NCI-H1092 (cell line): ENCODE data around the gene NSDHL.
"Not testable (repeated sequence)": the region's sequence is repeated elsewhere in the genome, so short reads cannot be mapped to it uniquely, and the experiment has no call there.

Experiments used
- DNase-seq: peaks from one replicate; lab custom pipeline; 2025; lab: John Stamatoyannopoulos, UW

Gene NSDHL

DNA sequence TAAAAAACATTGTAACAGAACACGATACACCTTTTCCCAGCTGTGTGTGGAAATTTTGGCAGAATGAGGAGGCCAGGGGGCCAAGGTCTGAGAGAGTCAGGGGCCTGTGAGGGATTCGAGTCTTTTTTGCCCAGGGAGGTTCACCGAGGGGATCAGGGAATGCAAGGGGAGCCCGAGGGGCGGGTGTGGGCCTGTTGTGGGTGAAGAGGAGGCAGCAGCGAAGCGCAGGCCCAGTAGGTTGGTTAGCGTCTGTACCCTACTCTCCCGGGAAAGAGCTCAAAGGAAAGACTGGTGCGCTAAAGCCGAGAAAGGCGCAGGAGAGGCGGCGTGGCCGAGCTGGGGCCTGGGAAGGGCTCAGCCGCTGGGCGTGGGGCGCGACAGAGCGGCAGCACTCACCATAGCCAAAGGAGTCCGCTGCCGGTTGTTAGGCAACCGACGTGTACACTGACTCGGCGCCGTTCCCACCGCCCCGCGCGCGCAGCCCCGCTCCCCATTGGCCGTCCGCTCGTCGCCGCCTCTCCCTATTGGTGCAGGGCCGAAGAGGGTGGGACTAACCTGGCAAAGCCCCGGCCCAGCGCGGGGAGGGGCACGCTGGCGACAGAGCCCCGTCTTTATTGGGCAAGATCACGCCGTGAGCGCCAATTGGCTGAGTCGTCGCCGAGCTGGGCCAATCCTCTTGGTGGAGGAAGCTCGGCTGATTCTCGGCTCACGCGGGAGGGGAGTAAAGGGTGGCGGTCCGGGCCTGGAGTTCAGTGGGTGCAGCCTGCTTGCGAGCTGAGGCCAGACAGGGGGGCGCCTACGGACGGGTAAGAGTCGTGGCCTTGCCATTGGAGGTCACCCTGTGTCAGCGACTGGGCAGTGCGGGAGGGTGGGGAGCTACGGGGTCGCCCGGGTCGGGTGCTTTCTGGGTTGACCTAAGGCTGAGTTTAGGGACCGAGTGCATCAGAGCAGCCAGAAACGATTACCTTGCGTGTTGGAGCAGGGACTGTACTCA is at the start of gene NSDHL, which contains the start of gene CETN2:
NSDHL (plus strand) TSS at position 752 of the 994 bp plus-strand sequence. CDS start 15,262 bp downstream, outside the sequence.
CETN2 (minus strand) TSS at position 446 of the 994 bp plus-strand sequence; CDS start at position 399, 47 bp downstream.
- DNase-seq: peak; percentile 96

DNA sequence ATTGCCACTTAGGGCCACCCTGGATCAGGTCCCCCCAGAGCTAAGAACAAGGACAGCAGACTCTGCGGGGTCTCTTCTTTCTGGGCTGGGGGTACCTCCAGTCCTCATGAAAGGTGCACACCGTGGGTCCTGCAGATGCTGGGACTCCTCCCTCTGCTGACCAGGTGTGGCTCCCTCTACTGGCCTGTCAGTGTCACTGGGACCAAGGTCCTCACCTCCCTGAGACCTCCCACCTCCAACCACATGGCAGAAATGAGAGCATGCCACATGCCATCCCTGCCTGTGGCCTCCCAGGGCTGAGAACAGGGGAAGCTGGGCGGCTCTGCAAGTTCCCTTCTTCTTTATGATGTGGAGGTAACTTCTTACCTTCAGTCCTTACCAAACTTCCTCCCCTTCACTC is 43.8 kb upstream of the NSDHL start:
- not testable (repeated sequence) for DNase-seq

DNA sequence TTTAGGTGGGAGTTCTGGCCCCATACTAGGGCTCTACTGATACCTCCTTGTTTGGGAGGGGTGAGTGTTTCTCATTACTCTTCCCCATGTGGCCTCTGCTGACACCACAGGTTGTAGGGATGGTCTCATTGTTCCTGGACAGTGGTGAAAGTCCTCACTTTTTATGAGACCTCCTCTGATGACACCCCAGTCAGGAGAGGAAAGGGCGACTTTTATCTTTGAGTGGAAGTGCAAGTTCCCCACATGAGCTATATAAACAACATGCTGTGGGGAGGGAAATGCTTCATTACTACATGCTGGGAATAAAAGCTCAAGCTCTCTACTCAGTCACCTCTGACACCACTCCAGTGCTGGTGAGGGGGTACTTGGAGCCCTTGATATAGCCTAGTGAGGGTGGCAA is 31.9 kb upstream of the NSDHL start:
- no peak for DNase-seq

DNA sequence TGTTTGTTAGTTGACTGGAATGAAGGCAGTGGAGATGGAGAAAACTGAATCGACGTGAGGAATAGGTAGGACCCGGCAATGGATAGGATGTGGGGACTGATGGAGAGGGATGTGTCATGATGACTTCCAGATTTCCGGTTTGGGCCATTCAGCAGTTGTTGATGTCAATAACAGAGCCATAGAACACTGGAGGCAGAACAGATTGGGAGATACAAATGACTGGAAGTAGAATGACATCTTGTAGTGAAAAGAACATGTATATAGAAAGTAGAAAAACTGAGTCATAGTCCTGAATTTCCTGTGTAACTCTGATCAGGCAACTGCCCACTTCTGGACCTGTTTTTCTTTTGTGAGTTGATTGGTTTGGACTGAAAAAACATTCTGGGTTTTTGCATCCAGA is 24.8 kb upstream of the NSDHL start:
- DNase-seq: no peak

DNA sequence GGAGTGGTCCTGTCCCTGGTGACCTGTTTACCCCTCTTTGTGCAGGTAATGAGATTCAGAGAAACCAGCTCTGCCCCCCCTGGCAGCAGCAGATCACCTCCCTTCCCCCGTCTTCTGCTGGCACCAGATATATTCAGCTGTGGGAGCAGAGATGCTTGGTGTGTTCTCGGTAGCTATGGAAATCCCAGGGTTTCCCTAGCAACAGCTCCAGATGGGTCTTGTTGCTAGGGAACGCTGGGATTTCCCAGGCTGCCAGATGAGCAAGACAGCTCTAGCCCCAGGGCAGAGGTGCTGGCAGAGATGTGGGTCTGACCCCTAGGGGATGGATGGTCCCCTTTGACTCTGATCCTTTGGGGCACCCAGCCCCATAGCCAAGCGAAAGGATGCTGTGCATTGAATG is 20.5 kb upstream of the NSDHL start:
- DNase-seq: no peak

DNA sequence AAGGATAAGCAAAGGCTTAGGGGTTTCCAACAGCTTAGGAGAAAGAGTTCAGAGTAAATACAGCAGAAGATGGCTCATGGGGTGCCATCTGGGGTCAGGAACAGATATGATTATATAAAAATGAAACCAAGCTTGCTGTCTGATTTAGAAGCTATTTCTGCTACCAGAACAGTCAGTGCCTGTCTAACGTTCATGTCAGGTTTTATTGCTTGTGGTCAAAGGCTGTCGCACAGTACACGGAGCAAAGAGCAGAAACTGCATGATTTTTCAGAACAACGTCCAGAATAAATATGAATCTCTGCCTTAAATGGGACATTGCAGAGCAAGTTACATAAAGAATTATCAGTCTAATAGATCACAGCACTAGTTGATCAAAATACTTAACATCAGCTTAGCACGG is 17.7 kb upstream of the NSDHL start:
- DNase-seq: no peak

DNA sequence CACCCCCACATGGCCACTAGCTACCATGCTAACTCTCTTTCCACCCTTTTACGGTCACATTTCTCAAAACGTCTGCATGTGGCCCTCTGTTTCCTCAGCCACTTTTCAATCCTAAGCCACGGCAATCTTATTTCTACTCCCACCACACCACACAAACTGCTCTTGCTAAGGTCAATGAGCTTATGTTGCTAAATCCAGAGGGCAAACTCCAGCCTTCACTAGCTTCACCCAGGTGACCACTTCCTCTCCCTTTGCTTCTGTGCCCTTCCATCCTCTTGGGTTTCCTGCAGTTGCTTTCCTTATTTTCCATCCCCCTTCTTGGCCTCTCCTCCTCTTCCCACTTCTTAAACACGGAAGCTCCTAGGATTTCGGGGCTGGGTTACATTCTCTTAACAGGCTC is 16.8 kb upstream of the NSDHL start:
- DNase-seq: no peak

DNA sequence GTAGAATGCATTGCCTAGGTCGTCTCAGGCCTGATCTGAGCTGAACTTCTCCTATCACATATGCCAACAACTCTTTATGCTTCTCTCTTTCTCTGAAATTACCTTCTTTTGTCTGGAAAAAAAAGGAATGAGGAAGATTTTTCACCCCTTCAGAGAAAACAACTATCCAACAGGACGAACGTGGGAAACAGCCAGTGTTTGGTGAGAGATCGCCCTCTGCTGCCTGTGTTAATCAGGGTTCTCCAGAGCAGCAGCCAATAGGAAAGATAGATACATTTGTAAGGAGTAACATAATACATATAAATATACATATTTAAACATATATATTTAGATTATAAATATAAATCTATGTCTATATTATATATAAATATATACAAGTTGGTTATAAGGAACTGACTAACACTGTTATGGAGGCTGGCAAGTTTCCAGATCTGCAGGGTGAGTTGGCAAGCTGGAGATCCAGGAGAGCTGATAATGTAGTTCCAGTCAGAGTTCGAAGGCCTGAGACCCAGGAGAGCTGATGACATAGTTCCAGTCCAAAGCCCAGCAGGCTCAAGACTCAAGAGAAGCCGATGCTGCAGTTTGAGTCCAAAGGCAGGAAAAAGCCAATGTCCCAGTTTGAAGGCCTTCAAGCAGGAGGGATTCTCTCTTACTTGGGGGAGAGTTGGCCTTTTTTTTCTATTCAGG is 13.6 kb upstream of the NSDHL start:
- peak; percentile 4 for DNase-seq

DNA sequence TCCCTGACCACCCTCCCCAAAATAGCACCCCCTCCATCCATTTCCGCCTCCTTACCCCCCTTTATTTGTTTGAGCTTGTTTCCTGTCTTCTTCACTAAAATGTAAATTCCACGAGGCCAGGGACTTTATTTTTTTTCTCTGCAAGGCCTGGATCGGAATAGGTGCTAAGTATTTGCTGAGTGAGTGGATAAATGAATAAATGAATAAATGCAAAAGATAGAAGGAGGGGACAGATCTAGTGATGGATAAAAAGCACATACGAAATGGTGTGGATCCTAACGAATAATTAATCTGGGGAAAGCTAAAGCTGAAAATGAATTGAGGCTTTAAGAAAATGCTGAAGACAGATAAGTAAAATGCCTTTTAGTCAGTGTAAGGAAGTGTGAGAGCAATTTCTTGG is 12.5 kb upstream of the NSDHL start:
- DNase-seq: no peak

DNA sequence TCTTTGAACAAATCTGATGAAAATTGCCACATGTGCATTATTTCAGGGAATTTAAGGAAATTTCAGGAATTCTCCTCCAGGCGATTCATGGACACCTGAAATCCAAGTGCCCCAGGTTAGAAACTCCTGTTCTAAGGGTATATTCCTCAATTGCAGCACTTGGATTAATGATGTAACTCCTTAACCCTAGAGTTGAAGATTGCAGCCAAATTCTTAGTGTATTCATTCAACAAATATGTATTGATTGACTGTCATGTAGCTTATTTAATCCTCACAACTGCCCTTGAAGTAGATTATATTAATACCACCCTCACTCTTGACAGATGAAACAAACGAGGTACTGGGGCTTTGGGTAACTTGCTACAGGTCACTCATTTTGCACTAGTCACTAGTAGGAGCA is 11.6 kb upstream of the NSDHL start:
- DNase-seq: no peak

DNA sequence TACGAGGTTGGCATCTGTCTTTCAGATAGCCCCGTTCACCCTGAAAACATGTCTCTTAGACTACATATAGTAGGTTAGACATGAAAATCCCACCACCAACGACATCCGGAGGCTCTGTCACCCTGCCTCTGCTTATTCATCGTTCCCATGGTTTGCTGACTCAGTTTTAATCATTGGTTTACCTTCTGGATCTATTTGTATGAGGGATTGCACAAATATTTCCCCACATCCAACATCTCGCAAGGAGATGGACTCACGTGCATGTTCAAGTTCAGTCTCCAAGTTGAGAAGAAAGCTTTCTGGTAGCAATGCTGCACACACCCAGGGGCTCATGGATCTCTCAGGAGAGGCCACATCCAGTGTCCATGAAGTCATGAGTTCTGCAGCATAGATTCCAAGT is 11.1 kb upstream of the NSDHL start:
- no peak for DNase-seq

DNA sequence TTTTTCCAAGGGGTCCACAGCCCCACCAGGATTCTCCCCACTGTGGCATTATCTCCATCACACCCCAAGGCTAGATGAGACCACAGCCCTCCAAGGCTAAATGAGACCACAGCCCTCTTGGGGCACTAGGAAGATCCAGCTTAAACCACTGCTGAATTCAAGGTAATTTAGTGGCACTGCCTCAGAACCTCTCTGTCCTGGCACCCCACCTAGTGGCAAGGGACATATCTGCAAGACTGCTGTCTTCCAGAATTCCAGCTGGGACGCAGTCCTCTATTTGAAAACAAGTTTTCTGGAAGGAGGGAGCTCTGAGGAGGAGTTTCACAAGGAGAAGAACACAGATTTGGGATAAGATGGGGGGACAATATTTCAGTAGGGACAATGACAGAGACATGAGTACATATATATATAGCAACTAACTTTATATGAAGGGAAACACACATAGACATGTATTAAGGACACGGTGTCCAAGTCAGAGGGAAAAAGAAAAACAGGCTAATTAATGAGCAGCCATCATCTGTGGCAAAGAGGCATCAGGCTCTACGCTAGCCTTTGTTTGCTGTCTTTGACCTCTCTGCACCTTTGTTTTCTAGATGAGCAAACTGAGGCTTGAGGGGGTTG is 9.6 kb upstream of the NSDHL start:
- DNase-seq: no peak

DNA sequence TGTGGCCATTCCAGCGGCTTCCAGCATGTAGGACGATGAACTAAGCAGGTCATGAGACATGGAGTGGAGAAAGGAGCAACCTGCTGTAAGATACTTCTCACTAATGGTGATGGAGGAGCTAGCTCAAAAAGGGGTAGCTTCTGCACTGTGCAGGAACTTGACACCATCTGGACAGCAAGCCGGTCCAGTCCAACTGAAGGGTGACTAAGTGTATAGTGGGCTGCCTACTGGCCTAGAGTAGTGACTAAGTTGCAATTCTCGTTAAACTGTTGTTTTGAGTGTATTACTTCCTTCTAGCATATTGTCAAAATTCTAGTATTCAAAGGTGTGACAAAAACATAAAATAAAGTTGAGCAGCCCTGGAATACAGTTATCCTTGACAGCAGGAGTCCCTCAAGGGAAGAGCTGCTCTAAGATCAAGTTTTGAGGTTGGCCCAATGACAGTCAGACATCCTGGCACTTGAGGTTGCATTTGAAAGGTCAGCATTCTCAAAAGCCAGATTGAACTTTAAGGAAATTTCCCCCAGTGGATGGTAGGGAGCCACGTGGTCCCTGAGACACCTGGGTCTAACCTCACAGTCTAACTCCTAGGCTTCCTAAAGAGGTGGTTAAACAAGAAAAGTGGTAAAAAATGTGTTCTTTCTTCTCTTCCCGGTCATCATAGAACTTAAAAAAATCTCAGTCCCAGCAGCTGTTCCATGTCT is 8.3 kb upstream of the NSDHL start:
- no peak for DNase-seq

DNA sequence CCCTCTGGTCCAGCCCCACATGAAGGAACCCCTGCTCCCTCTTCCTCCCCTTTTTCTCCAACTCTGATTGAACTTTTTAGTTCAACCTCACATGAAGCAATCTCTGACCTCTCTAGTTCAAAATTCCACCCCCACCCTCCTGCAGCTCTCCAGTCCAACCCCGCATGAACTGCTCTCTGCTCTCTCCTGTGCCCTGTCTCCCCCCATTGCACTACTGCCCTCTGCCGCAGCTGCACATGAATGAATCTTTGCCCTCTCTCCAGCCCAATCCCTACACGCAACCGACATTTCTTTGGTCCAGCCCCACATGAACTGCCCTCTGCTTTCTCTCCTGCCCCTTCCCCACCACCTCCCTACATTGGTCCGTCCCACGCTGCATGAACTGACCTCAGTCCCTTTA is 7.2 kb upstream of the NSDHL start:
- no peak for DNase-seq

DNA sequence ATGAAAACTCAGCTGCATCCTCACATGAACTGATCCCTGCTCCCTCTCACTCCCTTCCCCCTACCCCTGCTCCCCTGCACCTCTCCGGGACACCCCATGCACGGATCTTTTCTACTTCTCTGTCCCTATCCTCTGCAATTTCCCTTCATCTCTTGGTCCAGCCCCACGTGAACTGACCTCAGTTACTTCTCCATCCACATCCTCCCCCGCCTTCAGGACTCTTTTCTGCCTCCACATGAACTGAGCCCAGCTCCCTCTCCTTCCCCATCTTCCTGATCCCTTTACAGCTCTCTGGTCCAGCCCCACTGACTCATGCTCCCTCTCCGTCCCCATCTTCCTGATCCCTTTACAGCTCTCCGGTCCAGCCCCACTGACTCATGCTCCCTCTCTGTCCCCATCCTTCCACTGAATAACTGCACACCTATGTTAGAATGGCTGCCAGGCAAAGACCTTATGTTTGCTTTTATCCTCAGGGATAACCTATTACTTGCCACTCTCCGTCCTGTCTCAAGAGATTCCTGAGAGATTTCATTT is 6.0 kb upstream of the NSDHL start:
- no peak for DNase-seq

DNA sequence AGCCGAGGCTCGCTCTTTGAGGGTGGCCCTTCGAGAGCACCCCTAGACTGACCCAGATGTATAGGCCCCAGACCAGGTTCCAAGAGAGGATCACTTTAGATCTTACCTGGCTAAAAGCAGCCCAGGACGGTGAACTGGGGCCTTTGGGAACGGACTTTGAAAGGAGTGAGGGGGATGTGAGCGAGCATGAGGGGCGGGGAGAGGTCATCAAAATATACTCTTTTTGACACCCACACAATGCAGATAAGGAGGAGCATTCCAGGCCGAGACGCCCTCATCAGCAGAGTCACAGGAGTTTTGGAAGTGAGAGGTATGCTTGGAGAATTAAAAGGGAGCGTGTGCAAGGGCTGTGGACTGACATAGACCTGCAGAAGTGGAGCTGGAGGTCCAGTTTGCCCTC is 528 bp downstream of the NSDHL start:
- no peak for DNase-seq

DNA sequence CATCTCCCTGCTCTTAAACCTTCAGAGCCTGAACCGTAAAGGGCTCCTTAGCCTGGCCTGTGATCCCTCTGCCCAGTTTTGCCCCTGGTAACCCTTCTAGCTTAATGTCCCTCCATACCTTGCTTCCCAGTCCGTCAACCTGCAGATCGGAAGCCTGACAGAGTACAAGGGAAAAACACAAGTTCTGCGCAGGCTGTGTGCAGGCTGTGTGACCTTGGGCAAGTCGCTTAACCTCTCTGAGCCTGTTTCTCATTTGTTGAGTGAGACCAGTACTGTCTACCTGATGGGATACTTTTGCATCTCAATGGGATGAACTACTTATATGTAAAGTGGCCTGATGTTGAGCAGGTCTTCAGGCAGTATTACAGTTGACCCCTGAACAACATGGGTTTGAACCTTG is 1.7 kb downstream of the NSDHL start:
- no peak for DNase-seq

DNA sequence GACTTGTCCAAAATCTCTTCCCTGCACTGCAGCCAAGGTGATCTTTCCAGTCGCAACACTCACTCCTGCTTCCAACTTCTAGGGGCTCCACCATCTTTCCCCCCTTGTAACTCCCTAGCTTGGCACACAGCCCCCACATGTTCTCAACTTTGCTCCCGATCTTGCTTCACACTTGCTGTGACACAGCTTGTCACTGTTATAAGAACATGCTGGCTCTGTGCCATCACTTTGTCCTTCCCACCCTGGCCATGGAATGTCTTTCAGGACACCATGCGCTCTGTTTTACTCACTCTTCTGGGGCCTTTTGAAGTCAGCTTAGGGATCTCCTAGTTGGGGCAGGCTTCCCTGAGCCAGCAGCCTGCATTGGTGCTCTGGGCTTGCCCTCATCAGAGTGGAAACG is 2.5 kb downstream of the NSDHL start:
- DNase-seq: no peak

DNA sequence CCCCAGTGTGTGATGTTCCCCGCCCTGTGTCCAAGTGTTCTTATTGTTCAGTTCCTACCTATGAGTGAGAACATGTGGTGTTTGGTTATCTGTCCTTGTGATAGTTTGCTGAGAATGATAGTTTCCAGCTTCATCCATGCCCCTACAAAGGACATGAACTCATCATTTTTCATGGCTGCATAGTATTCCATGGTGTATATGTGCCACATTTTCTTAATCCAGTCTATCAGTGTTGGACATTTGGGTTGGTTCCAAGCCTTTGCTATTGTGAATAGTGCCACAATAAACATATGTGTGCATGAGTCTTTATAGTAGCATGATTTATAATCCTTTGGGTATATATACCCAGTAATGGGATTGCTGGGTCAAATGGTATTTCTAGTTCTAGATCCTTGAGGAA is 4.6 kb downstream of the NSDHL start:
- not testable (repeated sequence) for DNase-seq

DNA sequence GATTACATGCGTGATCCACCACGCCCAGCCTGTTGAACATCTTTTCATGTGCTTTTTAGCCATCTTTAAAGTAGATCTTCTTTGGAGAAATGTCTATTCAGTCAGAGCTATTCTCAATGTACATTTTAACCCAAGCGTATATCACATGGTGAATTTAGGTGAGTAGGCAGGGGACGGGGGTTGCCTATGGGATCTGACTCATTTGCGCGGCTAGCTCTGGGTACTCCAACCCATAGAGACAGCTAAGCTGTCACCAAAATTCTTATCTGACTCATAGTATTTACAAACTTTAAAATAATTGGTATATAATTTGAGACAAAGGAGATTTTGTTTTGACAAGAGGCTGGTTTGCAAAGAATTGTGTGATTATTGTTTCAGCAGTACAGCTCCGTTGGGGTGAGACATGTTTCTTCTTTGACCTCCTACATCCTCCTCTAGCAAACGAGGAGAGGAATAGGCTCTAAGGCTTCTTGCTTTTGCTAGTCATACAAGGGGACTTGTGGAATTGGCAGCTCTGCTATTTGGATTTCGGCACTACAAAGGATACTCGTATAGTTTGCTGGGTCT is 12.0 kb downstream of the NSDHL start:
- no peak for DNase-seq

DNA sequence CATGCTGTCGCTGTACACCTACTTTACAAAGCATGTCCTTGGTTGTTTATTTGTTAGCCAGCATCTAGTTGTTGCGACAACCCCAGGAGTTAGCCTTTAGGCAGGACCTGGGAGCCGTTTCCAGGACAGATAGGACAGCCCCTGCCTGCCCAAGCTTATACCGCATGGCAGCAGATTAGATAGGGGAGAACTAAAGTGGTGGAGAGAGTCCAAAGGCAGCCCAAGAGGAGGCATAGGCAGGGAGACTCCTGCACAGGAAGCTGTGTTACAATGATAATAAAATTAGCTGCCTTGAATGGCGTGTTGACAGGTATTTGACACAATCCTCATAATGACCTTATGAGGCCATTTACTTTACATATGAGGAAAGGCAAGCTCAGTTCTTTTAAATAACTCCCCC is 13.0 kb downstream of the NSDHL start:
- no peak for DNase-seq
